Natural killer cell (primary cell): ENCODE measurements around the gene STAT4. TPM values are rescaled to one million over a fixed set of nuclear protein-coding genes. Genes with fewer than 3 reads are reported as not detected.

Source experiments
- ATAC-seq, 3 donors: fragments of 150-1000 bp in 2 of 3; fragments of 200-7000 bp in 1 of 3; cut with Tn5 transposase; 1 replicate in 1 of 3; 2 replicates in 2 of 3; pipeline ENCODE4 v1.10.0; 2021; ENCODE audit warnings: mild to moderate bottlenecking in 2 of 3, moderate library complexity in 2 of 3
- DNase-seq, 2 donors: peaks; one replicate each; pipeline versions ENCODE4 v3.0.0 to v3.0.0-alpha.2; 2013 to 2021; ENCODE audit warnings: mixed read lengths in 1 of 2
- H3K27ac ChIP-seq: one replicate; pipeline ENCODE4 v1.5.1; 2013; ENCODE audit warnings: mild to moderate bottlenecking, low read length
- H3K27me3 ChIP-seq: one replicate; pipeline ENCODE4 v1.6.1; 2013; ENCODE audit warnings: low read length; ENCODE audit not compliant: control insufficient read depth, insufficient read depth
- H3K36me3 ChIP-seq: one replicate; pipeline ENCODE4 v1.6.1; 2013; ENCODE audit warnings: low read length; ENCODE audit not compliant: control insufficient read depth, insufficient read depth
- H3K4me1 ChIP-seq: one replicate; pipeline ENCODE4 v1.6.1; 2013; ENCODE audit warnings: low read length; ENCODE audit not compliant: control insufficient read depth, insufficient read depth
- H3K4me3 ChIP-seq: one replicate; pipeline ENCODE4 v1.5.1; 2013; ENCODE audit warnings: low read length
- H3K9me3 ChIP-seq: one replicate; pipeline ENCODE4 v1.6.1; 2013; ENCODE audit warnings: low read length; ENCODE audit not compliant: control insufficient read depth, insufficient read depth
- H3K27ac Mint-ChIP-seq, 2 donors: one replicate each; pipeline ENCODE4 v1.8.0; 2022; ENCODE audit warnings: mild to moderate bottlenecking in 2 of 2, mixed read lengths in 2 of 2, moderate library complexity in 1 of 2
- H3K27me3 Mint-ChIP-seq, 2 donors: one replicate each; pipeline ENCODE4 v1.8.0; 2022; ENCODE audit warnings: low read depth in 2 of 2, mixed read lengths in 2 of 2
- H3K36me3 Mint-ChIP-seq: one replicate; pipeline ENCODE4 v1.8.0; 2022; ENCODE audit warnings: mixed read lengths
- H3K4me1 Mint-ChIP-seq, 2 donors: one replicate each; pipeline ENCODE4 v1.8.0; 2022; ENCODE audit warnings: mixed read lengths in 2 of 2
- H3K4me3 Mint-ChIP-seq: one replicate; pipeline ENCODE4 v1.8.0; 2022; ENCODE audit warnings: mild to moderate bottlenecking, moderate library complexity, mixed read lengths
- H3K9me3 Mint-ChIP-seq, 2 donors: one replicate each; pipeline ENCODE4 v1.8.0; 2022; ENCODE audit warnings: mixed read lengths in 2 of 2
- CTCF ChIP-seq: fragments of 200-600 bp; IDR thresholded peaks from one replicate; pipeline ENCODE4 v1.8.0; 2022; ENCODE audit warnings: antibody characterized with exemption
- WGBS: methylation state at CpG from one replicate; pipeline ENCODE4 v1.1.7; 2013; ENCODE audit warnings: missing lambda C conversion rate; ENCODE audit not compliant: insufficient coverage; 5-methylcytosine and 5-hydroxymethylcytosine counted together
- intact Hi-C: fragments of 100-400 bp; cut with micrococcal nuclease; formaldehyde crosslinking; loops from one replicate; pipeline ENCODE4 v1.14.2; 2022
- total RNA-seq, 4 donors: library from RNA; stranded (reverse); fragments of 120-200 nt in 1 of 4; gene quantifications; one replicate each; pipeline versions ENCODE4 v1.2.3 to v1.2.4, GENCODE V29; 2013 to 2022

STAT4 gene
- total RNA-seq, 3 donors from 2014 or later (not counting 1 experiment from before 2014, with no cell fraction given) = 264 to 339 (median 304) TPM

GRCh38 chr2:191189112-191189635 lies 38.4 kb upstream of the STAT4 start:
- Mint-ChIP-seq H3K4me3 (peak overlapping the region; percentile 2), H3K36me3 (peaks cover 9% of the 10 kb centered on the region), H3K9me3 (peaks cover 2 to 3% of the 10 kb centered on the region in 2 donors), H3K27me3 (no peaks in the 10 kb centered on the region), H3K4me1 (peaks cover 20 to 22% of the 10 kb centered on the region in 2 donors), H3K27ac (no peak overlapping the region)
- H3K27ac ChIP-seq = no peak overlapping the region
- DNase-seq = peak in 1 of 2 donors; percentile 49
- intact Hi-C loops = no loop called here
- no peaks in the 10 kb centered on the region for H3K36me3 ChIP-seq
- TF ChIP-seq CTCF = no peak
- no peak overlapping the region for H3K4me3 ChIP-seq
- ATAC-seq = no peak
- H3K4me1 ChIP-seq = peaks cover 10% of the 10 kb centered on the region
- no peaks in the 10 kb centered on the region for H3K27me3 ChIP-seq
- WGBS = 95% methylated on average over 7 of the region's 8 CpGs
- peaks cover 5% of the 10 kb centered on the region for H3K9me3 ChIP-seq

GRCh38 chr2:191188550-191189093 lies 37.8 kb upstream of the STAT4 start:
- TF ChIP-seq CTCF = no peak
- no peak overlapping the region for H3K27ac ChIP-seq
- H3K4me1 ChIP-seq = peaks cover 8% of the 10 kb centered on the region
- Mint-ChIP-seq H3K9me3 (peaks cover 2 to 3% of the 10 kb centered on the region in 2 donors), H3K27ac (no peak overlapping the region), H3K36me3 (peaks cover 9% of the 10 kb centered on the region), H3K27me3 (no peaks in the 10 kb centered on the region), H3K4me1 (peaks cover 14 to 16% of the 10 kb centered on the region in 2 donors), H3K4me3 (peak overlapping the region; percentile 13)
- no peaks in the 10 kb centered on the region for H3K36me3 ChIP-seq
- H3K27me3 ChIP-seq = no peaks in the 10 kb centered on the region
- DNase-seq = no peak
- 88% methylated on average over 3 of the region's 3 CpGs for WGBS
- H3K9me3 ChIP-seq = peaks cover 5% of the 10 kb centered on the region
- ATAC-seq = no peak
- intact Hi-C loops = no loop called here
- no peak overlapping the region for H3K4me3 ChIP-seq

GRCh38 chr2:191187105-191187829 lies 36.5 kb upstream of the STAT4 start:
- H3K36me3 ChIP-seq = no peaks in the 10 kb centered on the region
- H3K4me3 Mint-ChIP-seq = no peak overlapping the region
- peaks cover 4% of the 10 kb centered on the region for H3K4me1 ChIP-seq
- H3K9me3 ChIP-seq = peaks cover 5% of the 10 kb centered on the region
- no peak overlapping the region for H3K27ac Mint-ChIP-seq
- intact Hi-C loops = no loop called here
- peaks cover 9% of the 10 kb centered on the region for H3K36me3 Mint-ChIP-seq
- ATAC-seq (no peak), DNase-seq (no peak)
- no peaks in the 10 kb centered on the region for H3K27me3 Mint-ChIP-seq
- no peak for TF ChIP-seq CTCF
- H3K27me3 ChIP-seq = no peaks in the 10 kb centered on the region
- WGBS = 93% methylated on average over 8 of the region's 9 CpGs
- H3K27ac ChIP-seq = no peak overlapping the region
- peaks cover 14 to 15% of the 10 kb centered on the region in 2 donors for H3K4me1 Mint-ChIP-seq
- peaks cover 2 to 3% of the 10 kb centered on the region in 2 donors for H3K9me3 Mint-ChIP-seq
- no peak overlapping the region for H3K4me3 ChIP-seq
